DOHH2 (cell line): ENCODE measurements around the gene PTPN7.

Experiments
- EZH2phosphoT487 ChIP-seq: fragments of 200-600 bp; sonication (generic); IDR thresholded peaks from 2 replicates; pipeline ENCODE4 v1.6.1; 2017; ENCODE audit warnings: borderline replicate concordance, mild to moderate bottlenecking, antibody characterized with exemption, low read length, moderate library complexity, mixed read lengths
- TF ChIP-seq, protein P1 (sequence below): fragments of 200-600 bp; sonication (generic); IDR thresholded peaks from one replicate; pipeline ENCODE4 v1.5.1; 2014; ENCODE audit warnings: antibody characterized with exemption, mild to moderate bottlenecking, low read depth, low read length; ENCODE audit not compliant: poor library complexity, severe bottlenecking

DNA sequence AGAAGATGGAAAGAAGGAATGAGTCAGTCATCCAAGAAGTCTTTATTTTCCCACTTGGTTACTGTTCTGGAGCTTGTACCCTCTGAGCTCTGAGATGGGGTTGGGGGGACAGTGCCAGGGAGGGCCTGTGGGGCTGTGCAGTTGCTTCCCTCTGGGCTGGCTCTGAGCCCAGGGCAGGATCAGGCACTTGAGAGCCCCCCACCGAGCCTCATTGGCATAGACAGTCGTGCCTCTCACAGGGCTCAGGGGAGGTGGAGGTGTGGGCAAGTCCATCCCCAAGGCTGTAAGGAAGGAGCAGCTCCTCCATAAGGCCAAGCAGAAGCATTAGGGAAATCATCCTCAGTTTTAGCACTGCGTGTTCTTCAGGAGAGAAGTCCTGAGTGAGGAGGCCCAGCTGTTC lies 13.4 kb downstream of the PTPN7 start:
- TF ChIP-seq, protein P1, sequence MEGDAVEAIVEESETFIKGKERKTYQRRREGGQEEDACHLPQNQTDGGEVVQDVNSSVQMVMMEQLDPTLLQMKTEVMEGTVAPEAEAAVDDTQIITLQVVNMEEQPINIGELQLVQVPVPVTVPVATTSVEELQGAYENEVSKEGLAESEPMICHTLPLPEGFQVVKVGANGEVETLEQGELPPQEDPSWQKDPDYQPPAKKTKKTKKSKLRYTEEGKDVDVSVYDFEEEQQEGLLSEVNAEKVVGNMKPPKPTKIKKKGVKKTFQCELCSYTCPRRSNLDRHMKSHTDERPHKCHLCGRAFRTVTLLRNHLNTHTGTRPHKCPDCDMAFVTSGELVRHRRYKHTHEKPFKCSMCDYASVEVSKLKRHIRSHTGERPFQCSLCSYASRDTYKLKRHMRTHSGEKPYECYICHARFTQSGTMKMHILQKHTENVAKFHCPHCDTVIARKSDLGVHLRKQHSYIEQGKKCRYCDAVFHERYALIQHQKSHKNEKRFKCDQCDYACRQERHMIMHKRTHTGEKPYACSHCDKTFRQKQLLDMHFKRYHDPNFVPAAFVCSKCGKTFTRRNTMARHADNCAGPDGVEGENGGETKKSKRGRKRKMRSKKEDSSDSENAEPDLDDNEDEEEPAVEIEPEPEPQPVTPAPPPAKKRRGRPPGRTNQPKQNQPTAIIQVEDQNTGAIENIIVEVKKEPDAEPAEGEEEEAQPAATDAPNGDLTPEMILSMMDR, result no peak
- TF ChIP-seq EZH2phosphoT487, result no peak
